RWPE1 (cell line): ENCODE data around the gene TNFRSF25.

ENCODE experiments used
- CTCF ChIA-PET: fragments of 350-600 bp; sonication (Branson Sonifier 250); formaldehyde crosslinking; extraction: SDS; loops from one replicate; lab custom pipeline; 2021; lab: Yijun Ruan, JAX
- POLR2A ChIA-PET: fragments of 400-600 bp; formaldehyde crosslinking; extraction: SDS; loops from one replicate; lab custom pipeline; 2020; ENCODE audit warnings: antibody characterized with exemption; ENCODE audit not compliant: low non-redundant PET; lab: Yijun Ruan, JAX
- DNase-seq: peaks from one replicate; pipeline ENCODE4 v3.0.0; 2012; ENCODE audit warnings: low spot score
- H3K27ac ChIP-seq: fragments of 450-650 bp; 2 replicates; pipeline ENCODE4 v1.5.1; 2017
- TF ChIP-seq, protein P1 (sequence below): fragments of 450-650 bp; conservative IDR thresholded peaks from 2 replicates; pipeline ENCODE4 v1.5.1; 2017; ENCODE audit warnings: low read depth, mild to moderate bottlenecking

The TNFRSF25 gene

DNA sequence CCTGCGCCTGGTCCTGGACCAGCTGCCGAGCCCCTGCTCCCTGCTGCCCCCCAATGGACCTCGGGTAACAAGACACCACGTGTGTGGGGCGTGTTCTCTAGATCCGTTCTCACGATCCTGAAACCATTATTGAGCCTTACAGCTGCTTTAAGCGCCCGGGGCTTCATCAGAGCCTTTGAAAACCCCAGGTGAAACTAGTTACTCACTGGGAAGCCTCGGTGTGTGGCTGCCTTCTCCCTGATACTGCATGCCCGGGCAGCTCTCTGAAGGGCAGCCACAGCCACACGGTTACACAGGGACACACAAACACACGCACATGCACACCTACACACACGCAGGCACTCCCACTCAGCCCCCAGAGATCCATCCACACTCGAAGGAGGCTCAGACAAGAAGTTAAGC is 51.5 kb downstream of the TNFRSF25 start:
- ChIA-PET POLR2A (interaction anchor here (0.7 kb wide), 1 partner anchor 46 kb away, joined by 3 read pairs; no protein-coding TSS in a partner anchor), CTCF (interaction anchor here (0.7 to 1.6 kb wide), 7 partner anchors 9 to 170 kb away, joined by 3 to 10 read pairs (median 5); partner anchors contain the start of gene PLEKHG5)
- H3K27ac ChIP-seq, result peak overlapping the region; percentile 97
- TF ChIP-seq, protein P1, sequence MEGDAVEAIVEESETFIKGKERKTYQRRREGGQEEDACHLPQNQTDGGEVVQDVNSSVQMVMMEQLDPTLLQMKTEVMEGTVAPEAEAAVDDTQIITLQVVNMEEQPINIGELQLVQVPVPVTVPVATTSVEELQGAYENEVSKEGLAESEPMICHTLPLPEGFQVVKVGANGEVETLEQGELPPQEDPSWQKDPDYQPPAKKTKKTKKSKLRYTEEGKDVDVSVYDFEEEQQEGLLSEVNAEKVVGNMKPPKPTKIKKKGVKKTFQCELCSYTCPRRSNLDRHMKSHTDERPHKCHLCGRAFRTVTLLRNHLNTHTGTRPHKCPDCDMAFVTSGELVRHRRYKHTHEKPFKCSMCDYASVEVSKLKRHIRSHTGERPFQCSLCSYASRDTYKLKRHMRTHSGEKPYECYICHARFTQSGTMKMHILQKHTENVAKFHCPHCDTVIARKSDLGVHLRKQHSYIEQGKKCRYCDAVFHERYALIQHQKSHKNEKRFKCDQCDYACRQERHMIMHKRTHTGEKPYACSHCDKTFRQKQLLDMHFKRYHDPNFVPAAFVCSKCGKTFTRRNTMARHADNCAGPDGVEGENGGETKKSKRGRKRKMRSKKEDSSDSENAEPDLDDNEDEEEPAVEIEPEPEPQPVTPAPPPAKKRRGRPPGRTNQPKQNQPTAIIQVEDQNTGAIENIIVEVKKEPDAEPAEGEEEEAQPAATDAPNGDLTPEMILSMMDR, result peak; percentile 79
- DNase-seq, result peak; percentile 89

DNA sequence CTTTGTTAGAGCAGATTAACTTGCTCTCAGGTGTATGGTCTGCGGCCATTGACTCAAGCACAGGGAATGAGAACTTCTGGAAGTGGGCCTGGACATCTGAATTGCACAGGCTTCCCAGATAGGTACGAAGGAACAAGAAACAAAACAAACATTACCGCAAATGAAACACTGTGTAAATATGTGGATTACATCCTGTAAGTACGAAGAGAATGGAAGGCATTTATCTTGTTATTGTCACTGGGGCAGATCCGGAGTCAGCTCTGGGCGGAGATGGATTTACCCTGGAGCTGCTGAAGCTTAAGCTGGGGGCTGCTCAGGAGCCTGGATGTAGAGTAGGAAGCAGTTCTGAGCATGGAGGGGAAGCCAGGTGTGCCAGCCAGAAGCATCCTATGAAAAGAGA is 53.1 kb downstream of the TNFRSF25 start:
- no peak for DNase-seq
- CTCF ChIA-PET, result interaction anchor here (0.6 kb wide), 1 partner anchor 397 kb away, joined by 4 read pairs; no protein-coding TSS in a partner anchor
- TF ChIP-seq, protein P1, result no peak
- POLR2A ChIA-PET, result no interaction called here
- H3K27ac ChIP-seq, result peak overlapping the region; percentile 97
